ENCODE measurements around the gene TREML4.
A peak's percentile ranks its signal among the peaks of the same experiment; 100 is the strongest.

The TREML4 gene

DNA sequence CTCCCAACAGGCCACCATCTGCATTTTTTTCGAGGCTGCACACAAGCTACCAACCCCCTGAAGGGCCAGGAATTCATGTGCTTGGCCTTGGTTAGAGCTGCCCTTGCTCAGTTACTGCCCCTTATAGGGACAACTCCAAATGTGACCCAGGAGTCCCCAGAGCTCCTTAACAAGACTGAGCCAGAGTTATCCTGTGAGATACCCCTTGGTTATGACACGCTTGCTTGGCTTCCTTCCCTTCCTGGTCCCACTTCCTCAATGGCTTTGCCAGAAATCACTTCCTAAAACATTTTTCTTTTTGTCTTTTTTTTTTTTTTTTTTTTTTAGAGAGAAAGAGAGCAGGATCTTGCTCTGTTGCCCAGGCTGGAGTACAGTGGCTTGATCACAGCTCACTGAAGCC, 49.5 kb downstream of the TREML4 start:
- TF ChIP-seq, protein P1, sequence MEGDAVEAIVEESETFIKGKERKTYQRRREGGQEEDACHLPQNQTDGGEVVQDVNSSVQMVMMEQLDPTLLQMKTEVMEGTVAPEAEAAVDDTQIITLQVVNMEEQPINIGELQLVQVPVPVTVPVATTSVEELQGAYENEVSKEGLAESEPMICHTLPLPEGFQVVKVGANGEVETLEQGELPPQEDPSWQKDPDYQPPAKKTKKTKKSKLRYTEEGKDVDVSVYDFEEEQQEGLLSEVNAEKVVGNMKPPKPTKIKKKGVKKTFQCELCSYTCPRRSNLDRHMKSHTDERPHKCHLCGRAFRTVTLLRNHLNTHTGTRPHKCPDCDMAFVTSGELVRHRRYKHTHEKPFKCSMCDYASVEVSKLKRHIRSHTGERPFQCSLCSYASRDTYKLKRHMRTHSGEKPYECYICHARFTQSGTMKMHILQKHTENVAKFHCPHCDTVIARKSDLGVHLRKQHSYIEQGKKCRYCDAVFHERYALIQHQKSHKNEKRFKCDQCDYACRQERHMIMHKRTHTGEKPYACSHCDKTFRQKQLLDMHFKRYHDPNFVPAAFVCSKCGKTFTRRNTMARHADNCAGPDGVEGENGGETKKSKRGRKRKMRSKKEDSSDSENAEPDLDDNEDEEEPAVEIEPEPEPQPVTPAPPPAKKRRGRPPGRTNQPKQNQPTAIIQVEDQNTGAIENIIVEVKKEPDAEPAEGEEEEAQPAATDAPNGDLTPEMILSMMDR (IDR thresholded peaks at IDR 0.05; ENCODE audit: poor library complexity, severe bottlenecking): no peak
- no peak overlapping the region for H3K4me3 ChIP-seq (ENCODE audit: severe bottlenecking)
- H3K9me3 ChIP-seq (ENCODE audit: severe bottlenecking): no peaks in the 10 kb centered on the region
- DNase-seq (ENCODE audit: low spot score) (no peak), ATAC-seq (ENCODE audit: low read depth) (no peak)
- no peaks in the 10 kb centered on the region for H3K36me3 ChIP-seq (ENCODE audit: low read depth)
- H3K4me1 ChIP-seq (ENCODE audit: insufficient read depth, poor library complexity, severe bottlenecking): no peaks in the 10 kb centered on the region
- no peak overlapping the region for H3K27ac ChIP-seq (ENCODE audit: poor library complexity, severe bottlenecking)
- H3K27me3 ChIP-seq (ENCODE audit: insufficient read depth, poor library complexity, severe bottlenecking): no peaks in the 10 kb centered on the region

DNA sequence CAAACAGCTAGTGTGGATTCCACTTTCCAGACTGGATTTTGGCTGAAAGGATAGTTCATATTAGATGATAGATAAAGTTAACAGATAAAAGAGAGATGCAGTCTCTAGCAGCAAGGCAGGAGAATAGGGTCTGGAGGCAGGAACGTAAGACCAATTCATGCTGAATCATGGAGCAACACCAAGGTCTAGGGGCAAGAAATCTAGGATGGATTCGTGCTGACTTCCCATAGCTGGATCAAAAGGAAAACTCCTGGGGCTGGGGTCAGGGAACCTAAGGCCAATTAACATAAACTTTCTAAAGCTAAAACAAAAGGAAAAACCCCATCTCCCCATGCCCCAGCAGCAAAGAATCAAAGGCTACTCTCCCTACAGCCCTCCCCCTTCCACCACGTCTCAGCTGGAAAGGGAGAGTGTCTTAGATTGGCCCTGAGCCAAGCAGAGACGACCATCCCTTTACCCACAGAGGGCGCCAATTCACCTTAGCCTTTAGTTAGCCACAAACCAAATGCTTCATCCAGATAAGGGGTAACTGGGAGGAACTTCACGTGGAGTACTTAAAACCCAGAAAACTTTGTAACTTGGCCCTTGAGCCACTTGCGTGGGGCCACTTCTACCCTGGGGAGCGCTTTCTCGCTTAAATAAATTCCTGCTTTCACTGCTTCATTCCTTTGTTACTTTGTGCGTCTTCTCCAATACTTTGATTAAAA, 50.7 kb downstream of the TREML4 start:
- DNase-seq (ENCODE audit: low spot score): no peak
- peak; percentile 49; the same call in 1 of the 3 replicates for ATAC-seq (ENCODE audit: low read depth)
- H3K27ac ChIP-seq (ENCODE audit: poor library complexity, severe bottlenecking): no peak overlapping the region

DNA sequence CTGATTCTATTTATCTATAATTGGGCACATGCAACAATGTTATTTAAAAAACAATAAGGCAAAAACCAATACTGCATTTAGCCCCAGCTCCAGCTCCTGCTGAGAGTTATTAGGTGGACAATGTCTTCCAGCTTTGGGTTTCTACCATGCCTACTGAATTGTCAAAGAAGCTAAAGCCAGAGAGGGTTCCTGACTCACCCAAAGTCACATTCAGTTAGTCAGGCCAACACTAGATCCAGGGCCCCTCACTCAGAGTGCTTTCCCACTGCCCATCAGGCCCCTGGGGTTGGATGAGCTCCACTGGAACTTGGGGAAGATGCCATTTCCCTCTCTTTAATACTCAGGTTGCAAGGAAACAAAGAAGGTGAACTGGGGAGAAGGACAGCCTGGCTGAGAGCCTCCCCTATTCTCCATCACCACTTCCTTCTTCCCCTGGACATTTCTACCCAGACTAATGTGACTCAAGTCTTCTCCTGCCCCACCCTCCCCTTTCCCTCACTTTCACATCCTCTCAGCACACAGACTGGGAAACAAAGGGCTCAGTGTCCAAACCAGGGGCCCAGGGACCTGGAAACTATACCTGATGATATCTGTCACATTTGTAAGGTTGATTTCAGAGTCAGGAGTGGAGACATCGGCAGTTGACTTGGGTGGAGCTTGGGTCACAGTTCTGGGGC, 52.4 kb downstream of the TREML4 start:
- Histone ChIP-seq H3K4me1 (ENCODE audit: insufficient read depth, poor library complexity, severe bottlenecking) (no peaks in the 10 kb centered on the region), H3K36me3 (ENCODE audit: low read depth) (no peaks in the 10 kb centered on the region), H3K27me3 (ENCODE audit: insufficient read depth, poor library complexity, severe bottlenecking) (no peaks in the 10 kb centered on the region), H3K4me3 (ENCODE audit: severe bottlenecking) (no peak overlapping the region), H3K27ac (ENCODE audit: poor library complexity, severe bottlenecking) (no peak overlapping the region), H3K9me3 (ENCODE audit: severe bottlenecking) (no peaks in the 10 kb centered on the region)
- no peak for DNase-seq (ENCODE audit: low spot score)
- no peak for ATAC-seq (ENCODE audit: low read depth)
- TF ChIP-seq, protein P1 (IDR thresholded peaks at IDR 0.05; ENCODE audit: poor library complexity, severe bottlenecking): no peak

More for the DNA sequence above, 50.7 kb downstream of the TREML4 start:
- Histone ChIP-seq H3K4me3 (ENCODE audit: severe bottlenecking) (no peak overlapping the region), H3K9me3 (ENCODE audit: severe bottlenecking) (no peaks in the 10 kb centered on the region), H3K27me3 (ENCODE audit: insufficient read depth, poor library complexity, severe bottlenecking) (no peaks in the 10 kb centered on the region), H3K4me1 (ENCODE audit: insufficient read depth, poor library complexity, severe bottlenecking) (no peaks in the 10 kb centered on the region), H3K36me3 (ENCODE audit: low read depth) (no peaks in the 10 kb centered on the region)
- TF ChIP-seq, protein P1 (IDR thresholded peaks at IDR 0.05; ENCODE audit: poor library complexity, severe bottlenecking): peak; percentile 64

DNA sequence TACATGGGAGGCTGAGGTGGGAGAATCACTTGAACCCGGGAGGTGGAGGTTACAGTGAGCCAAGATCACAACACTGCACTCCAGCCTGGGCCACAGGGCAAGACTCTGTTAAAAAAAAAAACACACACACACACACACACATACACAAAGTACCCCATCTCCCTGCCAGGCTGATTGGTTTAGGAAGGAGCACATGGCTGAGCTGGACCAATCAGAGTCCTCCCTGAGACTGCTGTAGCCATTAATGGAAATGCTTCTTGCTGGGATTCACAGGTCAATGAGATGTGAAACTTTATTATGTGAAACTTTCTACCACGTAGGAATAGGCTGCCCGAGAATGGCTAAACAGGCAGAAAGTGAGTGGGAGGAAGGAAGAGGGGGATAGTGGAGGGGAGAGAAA, 55.5 kb downstream of the TREML4 start:
- DNase-seq (ENCODE audit: low spot score): no peak
- Histone ChIP-seq H3K9me3 (ENCODE audit: severe bottlenecking) (no peaks in the 10 kb centered on the region), H3K36me3 (ENCODE audit: low read depth) (no peaks in the 10 kb centered on the region), H3K4me3 (ENCODE audit: severe bottlenecking) (no peak overlapping the region), H3K4me1 (ENCODE audit: insufficient read depth, poor library complexity, severe bottlenecking) (peaks cover 24% of the 10 kb centered on the region), H3K27ac (ENCODE audit: poor library complexity, severe bottlenecking) (no peak overlapping the region), H3K27me3 (ENCODE audit: insufficient read depth, poor library complexity, severe bottlenecking) (no peaks in the 10 kb centered on the region)
- TF ChIP-seq, protein P1 (IDR thresholded peaks at IDR 0.05; ENCODE audit: poor library complexity, severe bottlenecking): no peak
- no peak for ATAC-seq (ENCODE audit: low read depth)

DNA sequence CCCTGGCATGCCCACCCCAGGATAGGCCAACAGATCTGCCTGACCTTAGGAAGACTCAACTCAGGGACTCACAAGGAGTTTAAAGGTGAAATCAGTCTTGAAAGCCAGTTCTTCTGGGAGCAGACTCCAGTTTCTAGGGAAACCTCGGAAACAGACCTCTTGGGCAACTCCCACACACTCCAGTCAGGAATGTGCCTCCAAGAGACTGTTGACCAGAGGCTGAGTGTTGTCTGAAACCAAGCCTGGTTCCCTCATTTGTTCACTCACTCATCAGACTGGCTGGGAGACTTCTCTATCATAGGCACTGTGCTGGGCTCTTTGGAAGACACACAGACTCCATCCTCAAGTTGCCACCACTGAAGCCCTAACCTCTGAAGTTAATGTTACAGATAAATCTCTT, 56.6 kb downstream of the TREML4 start:
- ATAC-seq (ENCODE audit: low read depth) (no peak), DNase-seq (ENCODE audit: low spot score) (no peak)
- TF ChIP-seq, protein P1 (IDR thresholded peaks at IDR 0.05; ENCODE audit: poor library complexity, severe bottlenecking): no peak
- no peaks in the 10 kb centered on the region for H3K27me3 ChIP-seq (ENCODE audit: insufficient read depth, poor library complexity, severe bottlenecking)
- no peaks in the 10 kb centered on the region for H3K36me3 ChIP-seq (ENCODE audit: low read depth)
- no peaks in the 10 kb centered on the region for H3K9me3 ChIP-seq (ENCODE audit: severe bottlenecking)
- H3K27ac ChIP-seq (ENCODE audit: poor library complexity, severe bottlenecking): no peak overlapping the region
- no peak overlapping the region for H3K4me3 ChIP-seq (ENCODE audit: severe bottlenecking)
- H3K4me1 ChIP-seq (ENCODE audit: insufficient read depth, poor library complexity, severe bottlenecking): peaks cover 24% of the 10 kb centered on the region
